Skeletal muscle satellite cell (primary cell): ENCODE data around the gene PKP2.

Experiments used
- H3K27me3 ChIP-seq: 2 replicates; pipeline ENCODE4 v1.7.0; 2013; ENCODE audit warnings: low read length; ENCODE audit not compliant: control insufficient read depth, insufficient read depth
- H3K36me3 ChIP-seq: 2 replicates; pipeline ENCODE4 v1.7.0; 2013; ENCODE audit warnings: mild to moderate bottlenecking, control low read depth, low read length; ENCODE audit not compliant: insufficient read depth
- H3K4me1 ChIP-seq: 2 replicates; pipeline ENCODE4 v1.7.0; 2013; ENCODE audit warnings: low read length; ENCODE audit not compliant: control insufficient read depth, insufficient read depth
- H3K4me2 ChIP-seq: 2 replicates; pipeline ENCODE4 v1.7.0; 2013; ENCODE audit warnings: mild to moderate bottlenecking, low read length
- H3K4me3 ChIP-seq: 2 replicates; pipeline ENCODE4 v1.7.0; 2013; ENCODE audit warnings: low read length
- H3K9ac ChIP-seq: 2 replicates; pipeline ENCODE4 v1.7.0; 2013; ENCODE audit warnings: mild to moderate bottlenecking, low read depth, low read length, moderate library complexity
- H3K9me3 ChIP-seq: replicated peaks from 2 replicates; pipeline ENCODE4 v1.7.0; 2013; ENCODE audit warnings: mild to moderate bottlenecking, control low read depth, low read length

Gene PKP2

DNA sequence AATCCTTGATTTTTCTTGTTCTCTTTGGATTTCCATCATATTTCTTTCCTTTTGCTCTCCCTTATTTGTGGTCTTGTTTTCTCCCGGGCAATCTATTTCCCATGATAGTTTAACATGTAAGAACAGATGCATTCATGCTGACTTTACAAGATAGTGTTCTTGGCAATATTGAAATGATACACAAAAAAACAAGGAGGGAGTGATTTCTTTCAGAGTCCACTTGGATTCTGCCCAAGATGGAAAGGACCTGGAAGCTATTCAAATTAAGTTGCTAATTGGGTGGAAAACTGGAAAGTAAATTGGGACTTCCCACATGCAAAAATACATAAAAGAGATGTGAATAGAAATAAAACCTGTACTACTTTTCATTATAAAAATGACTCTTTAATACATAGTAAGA lies 126.4 kb downstream of the PKP2 start:
- no peaks in the 10 kb centered on the region for H3K36me3 ChIP-seq
- peaks cover 22% of the 10 kb centered on the region for H3K27me3 ChIP-seq
- H3K9ac ChIP-seq, result no peak overlapping the region
- no peaks in the 10 kb centered on the region for H3K4me1 ChIP-seq
- no peak overlapping the region for H3K4me2 ChIP-seq
- no peak overlapping the region for H3K4me3 ChIP-seq
- no peaks in the 10 kb centered on the region for H3K9me3 ChIP-seq

DNA sequence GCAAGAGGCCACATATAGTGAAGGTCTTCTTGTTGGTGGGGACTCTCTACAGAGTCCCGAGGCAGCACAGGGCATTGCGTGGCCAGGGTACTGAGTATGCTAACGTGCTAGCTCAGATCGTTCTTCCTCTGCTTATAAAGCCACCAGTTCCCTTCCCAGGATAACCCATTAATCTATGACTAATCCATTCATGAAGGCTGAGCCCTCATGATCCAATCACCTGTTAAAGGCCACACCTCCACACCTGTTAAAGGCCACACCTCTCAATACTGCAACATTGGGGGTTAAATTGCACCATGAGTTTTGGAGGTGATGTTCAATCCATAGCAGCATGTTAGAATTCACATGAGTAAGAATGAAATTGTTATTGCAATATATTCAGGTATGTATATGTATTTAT lies 128.1 kb downstream of the PKP2 start:
- Histone ChIP-seq H3K27me3 (peaks cover 22% of the 10 kb centered on the region), H3K9ac (no peak overlapping the region), H3K36me3 (no peaks in the 10 kb centered on the region), H3K4me1 (no peaks in the 10 kb centered on the region), H3K4me3 (no peak overlapping the region), H3K9me3 (no peaks in the 10 kb centered on the region), H3K4me2 (no peak overlapping the region)

DNA sequence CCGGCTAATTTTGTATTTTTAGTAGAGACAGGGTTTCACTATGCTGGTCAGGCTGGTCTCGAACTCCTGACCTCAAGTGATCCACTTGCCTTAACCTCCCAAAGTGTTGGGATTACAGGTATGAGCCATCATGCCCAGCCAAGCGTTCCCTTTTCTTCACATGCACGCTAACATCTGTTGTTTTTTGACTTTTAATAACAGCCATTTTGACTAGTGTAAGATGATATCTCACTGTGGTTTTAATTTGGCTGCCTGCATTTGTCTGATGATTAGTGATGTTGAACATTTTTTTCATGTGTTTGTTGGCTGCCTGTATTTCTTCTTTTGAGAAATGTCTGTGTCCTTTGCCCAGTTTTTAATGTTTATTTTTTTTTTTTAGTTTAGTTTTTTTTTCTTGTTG lies 130.7 kb downstream of the PKP2 start:
- Histone ChIP-seq H3K36me3 (no peaks in the 10 kb centered on the region), H3K9ac (no peak overlapping the region), H3K4me3 (no peak overlapping the region), H3K9me3 (no peaks in the 10 kb centered on the region), H3K4me2 (no peak overlapping the region), H3K4me1 (no peaks in the 10 kb centered on the region), H3K27me3 (peaks cover 32% of the 10 kb centered on the region)

DNA sequence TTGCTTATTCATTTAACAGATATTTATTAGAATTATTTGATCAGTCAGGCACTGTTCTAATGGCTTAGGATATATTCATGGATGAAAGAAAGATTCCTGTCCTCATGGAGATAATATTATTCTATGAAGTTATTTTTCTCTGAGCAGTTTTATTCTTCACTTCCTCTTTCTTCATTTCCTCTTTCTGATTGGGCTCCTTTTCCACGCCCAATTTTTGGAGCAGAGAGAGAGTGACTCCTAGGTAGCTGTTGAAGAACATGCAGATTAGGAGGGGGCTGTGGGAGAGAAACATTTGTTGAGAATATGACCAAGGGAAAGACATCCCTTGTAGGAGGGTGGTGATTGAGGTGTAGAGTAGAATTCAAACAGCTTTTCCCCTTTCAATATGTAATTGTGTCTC lies 134.9 kb downstream of the PKP2 start:
- H3K9ac ChIP-seq, result no peak overlapping the region
- no peaks in the 10 kb centered on the region for H3K9me3 ChIP-seq
- no peak overlapping the region for H3K4me2 ChIP-seq
- peaks cover 10% of the 10 kb centered on the region for H3K27me3 ChIP-seq
- no peaks in the 10 kb centered on the region for H3K36me3 ChIP-seq
- H3K4me3 ChIP-seq, result no peak overlapping the region
- H3K4me1 ChIP-seq, result no peaks in the 10 kb centered on the region

DNA sequence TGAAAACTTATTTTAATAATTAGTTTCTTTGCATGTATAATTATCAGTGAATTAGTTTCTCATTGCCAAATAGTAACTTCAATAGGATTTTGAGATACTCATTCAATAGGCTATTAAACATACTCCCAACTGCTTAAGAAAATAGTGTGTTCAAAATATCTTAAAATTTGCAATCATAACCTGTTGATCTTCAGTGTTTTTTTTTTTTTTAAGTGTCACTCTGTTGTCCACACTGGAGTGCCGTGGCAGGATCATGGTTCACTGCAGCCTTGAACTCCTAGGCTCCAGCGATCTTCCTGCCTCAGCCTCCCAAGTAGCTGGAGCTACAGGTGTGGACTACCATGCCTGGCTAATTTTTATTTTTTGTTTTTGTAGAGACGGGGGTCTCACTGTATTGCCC lies 139.4 kb downstream of the PKP2 start:
- no peak overlapping the region for H3K4me3 ChIP-seq
- no peaks in the 10 kb centered on the region for H3K9me3 ChIP-seq
- peaks cover 9% of the 10 kb centered on the region for H3K4me1 ChIP-seq
- H3K4me2 ChIP-seq, result no peak overlapping the region
- no peak overlapping the region for H3K9ac ChIP-seq
- peaks cover 9% of the 10 kb centered on the region for H3K27me3 ChIP-seq
- peaks cover 10% of the 10 kb centered on the region for H3K36me3 ChIP-seq

DNA sequence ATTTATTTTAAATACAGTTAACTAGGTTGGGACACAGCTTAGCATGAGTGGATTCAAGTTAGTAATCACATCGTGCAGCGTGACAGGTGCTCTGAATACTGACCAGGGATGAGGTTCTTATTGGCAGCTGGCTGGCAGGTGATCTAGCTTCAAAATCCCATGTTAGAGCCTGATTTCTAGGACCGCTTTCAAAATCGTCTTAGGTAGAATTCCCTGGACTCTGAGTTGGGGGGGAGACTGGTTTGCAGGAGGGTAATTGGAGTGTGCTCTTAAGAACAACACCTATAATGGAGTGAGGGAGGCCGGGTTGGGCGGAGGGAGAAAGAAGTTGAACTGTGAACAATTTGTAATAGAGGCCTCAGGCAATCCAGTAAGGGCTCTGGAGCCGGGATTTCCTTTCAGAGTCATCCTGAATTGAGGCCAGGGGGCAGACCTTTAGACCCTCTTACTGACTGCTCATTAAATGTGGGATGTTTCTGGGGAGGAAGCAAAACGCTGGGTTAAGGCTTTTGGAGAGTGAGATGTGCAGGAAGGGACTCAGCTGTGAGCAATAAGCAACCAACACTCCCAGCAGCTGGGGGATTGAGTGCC lies 140.0 kb downstream of the PKP2 start:
- peaks cover 9% of the 10 kb centered on the region for H3K4me1 ChIP-seq
- peak overlapping the region; percentile 98 for H3K4me2 ChIP-seq
- no peaks in the 10 kb centered on the region for H3K9me3 ChIP-seq
- no peak overlapping the region for H3K9ac ChIP-seq
- H3K27me3 ChIP-seq, result peaks cover 4% of the 10 kb centered on the region
- peaks cover 16% of the 10 kb centered on the region for H3K36me3 ChIP-seq
- H3K4me3 ChIP-seq, result no peak overlapping the region

DNA sequence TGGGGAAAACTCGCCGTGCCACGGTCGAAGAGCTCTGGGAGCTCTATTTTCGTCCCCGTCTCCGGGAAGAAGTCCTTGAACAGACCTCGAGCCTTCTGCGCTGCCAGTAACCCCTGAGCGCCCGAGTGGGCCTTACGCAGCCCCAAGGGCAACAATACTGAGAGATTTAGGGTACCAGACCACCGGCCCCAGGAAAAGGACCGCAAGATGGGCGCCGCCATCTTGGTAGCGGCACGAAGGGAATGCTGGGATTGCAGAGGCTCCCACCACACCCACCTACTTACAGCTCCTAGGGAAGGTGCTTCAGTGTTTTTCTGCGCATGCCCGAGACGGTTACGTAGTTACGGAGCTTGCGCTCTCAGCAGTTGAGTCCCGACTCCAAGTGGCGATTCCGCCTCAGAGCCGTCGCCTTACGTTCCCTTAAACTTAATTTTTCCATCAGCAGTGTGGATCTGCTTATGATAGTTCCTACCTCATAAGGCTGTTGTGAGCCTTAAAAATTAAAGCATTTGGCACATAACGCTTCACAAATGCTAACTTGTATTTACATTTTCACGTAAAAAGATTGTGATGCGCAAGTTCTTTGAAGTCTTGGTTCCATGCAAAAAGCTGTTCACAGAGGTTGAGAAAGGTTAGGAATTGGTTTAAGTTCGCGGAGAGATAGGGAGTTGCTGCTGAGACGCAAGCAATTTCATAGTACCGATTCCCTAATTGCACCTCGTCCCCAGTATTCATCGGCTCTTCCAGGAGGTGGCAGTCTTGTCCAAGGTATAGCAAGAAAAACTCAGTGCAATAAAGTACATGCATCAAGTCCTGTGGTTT lies 140.7 kb downstream of the PKP2 start, which contains the start of gene YARS2:
TSS of gene YARS2 (minus strand) at position 244 of the 822 bp plus-strand sequence. CDS start at position 221, 23 bp downstream.
- Histone ChIP-seq H3K4me1 (peaks cover 9% of the 10 kb centered on the region), H3K9me3 (no peaks in the 10 kb centered on the region), H3K4me2 (peak within 1 kb of the TSS; percentile 98), H3K27me3 (no peaks in the 10 kb centered on the region), H3K9ac (peak within 1 kb of the TSS; percentile 99), H3K36me3 (peaks cover 21% of the 10 kb centered on the region), H3K4me3 (peak within 1 kb of the TSS; percentile 93)

DNA sequence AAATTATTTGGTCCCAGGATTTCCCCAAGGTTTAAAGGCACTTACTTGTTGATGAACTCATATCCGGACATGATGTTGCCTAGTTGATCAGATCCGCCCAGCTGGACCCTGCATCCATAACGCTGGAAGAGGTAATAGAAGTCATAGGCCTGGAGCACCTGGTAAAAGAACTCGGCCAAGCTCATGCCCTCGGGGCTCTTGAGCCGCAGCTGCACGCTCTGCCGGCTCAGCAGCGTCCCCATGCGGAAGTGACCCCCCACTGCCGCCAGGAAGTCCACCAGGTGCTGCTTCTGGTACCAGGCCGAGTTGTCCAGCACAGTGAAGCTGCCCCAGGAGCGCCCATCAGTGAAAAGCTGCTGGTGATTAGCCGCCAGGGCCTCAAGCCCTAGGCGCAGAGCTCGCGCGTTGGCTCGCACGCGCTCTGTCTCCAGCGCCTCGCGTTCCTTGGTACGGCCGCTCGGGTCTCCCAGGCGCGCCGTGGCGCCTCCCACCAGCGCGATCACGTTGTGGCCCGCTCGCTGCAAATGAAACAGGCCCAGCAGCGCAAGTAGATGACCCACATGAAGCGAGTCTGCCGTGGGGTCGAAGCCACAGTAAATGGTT lies 141.4 kb downstream of the PKP2 start:
- no peaks in the 10 kb centered on the region for H3K9me3 ChIP-seq
- H3K4me1 ChIP-seq, result peaks cover 9% of the 10 kb centered on the region
- H3K36me3 ChIP-seq, result peaks cover 27% of the 10 kb centered on the region
- H3K4me2 ChIP-seq, result peak overlapping the region; percentile 98
- no peaks in the 10 kb centered on the region for H3K27me3 ChIP-seq
- H3K9ac ChIP-seq, result peak overlapping the region; percentile 99
- H3K4me3 ChIP-seq, result peak overlapping the region; percentile 93

DNA sequence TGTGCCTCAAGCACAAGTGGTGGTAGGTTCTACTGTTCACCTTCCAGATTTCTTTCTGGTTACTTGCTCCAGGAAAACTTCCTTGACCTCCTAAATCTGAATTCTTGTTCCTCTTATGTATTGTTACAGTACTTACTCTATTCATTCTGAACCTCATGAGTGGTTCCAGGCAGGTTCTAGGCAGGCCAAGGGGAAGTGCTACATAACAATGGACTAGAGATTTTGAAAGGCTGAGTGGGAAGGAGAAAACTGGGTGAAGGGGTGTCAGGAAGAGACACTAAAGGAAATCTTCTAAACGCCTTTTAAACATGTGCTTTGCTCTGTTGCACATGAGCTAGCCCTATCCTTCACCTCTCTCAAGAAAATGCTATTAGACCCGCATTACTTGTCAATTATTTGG lies 142.5 kb downstream of the PKP2 start:
- Histone ChIP-seq H3K9ac (peak overlapping the region; percentile 99), H3K4me1 (peaks cover 9% of the 10 kb centered on the region), H3K27me3 (no peaks in the 10 kb centered on the region), H3K36me3 (peaks cover 34% of the 10 kb centered on the region), H3K9me3 (no peaks in the 10 kb centered on the region), H3K4me3 (peak overlapping the region; percentile 93), H3K4me2 (peak overlapping the region; percentile 98)

DNA sequence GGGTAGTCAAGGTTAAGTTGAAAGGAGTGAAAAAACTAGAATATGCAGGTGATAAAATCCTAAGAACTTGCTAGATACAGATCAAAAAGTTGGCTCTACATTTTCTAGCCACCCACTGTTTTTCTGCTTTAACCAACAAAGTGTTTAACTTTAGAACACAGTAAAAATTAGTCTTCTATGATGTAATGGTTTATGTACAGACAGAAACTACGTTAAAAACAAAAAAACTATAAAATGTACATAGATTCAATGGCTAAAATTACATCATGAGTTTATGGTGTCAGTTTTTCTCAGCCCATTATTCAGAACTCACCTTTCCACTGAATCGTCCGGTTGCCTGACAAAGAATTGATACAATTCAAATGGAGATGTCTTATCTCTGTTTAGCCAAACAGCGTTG lies 143.0 kb downstream of the PKP2 start:
- Histone ChIP-seq H3K4me3 (peak overlapping the region; percentile 93), H3K4me2 (peak overlapping the region; percentile 98), H3K9ac (no peak overlapping the region), H3K27me3 (no peaks in the 10 kb centered on the region), H3K9me3 (no peaks in the 10 kb centered on the region), H3K36me3 (peaks cover 39% of the 10 kb centered on the region), H3K4me1 (peaks cover 9% of the 10 kb centered on the region)

DNA sequence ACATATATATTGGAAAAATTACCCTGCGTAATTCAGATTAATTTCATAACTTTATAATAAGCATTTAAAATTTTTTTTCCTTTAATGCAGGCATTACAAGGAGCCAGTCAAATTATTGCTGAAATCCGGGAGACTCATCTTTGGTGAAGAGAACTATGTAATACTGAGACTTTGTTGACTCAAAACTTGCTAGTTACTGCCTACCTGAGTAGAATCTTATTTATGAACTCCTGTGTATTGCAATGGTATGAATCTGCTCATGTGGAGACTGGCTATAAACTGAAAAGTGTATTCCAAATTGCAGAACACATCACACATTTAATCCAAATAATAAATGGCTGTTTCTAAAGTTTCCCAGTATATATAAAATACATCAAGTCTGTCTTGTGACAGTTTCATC lies 153.3 kb downstream of the PKP2 start:
- H3K9me3 ChIP-seq, result no peaks in the 10 kb centered on the region
- H3K4me3 ChIP-seq, result no peak overlapping the region
- no peaks in the 10 kb centered on the region for H3K4me1 ChIP-seq
- no peak overlapping the region for H3K4me2 ChIP-seq
- no peaks in the 10 kb centered on the region for H3K27me3 ChIP-seq
- peaks cover 80% of the 10 kb centered on the region for H3K36me3 ChIP-seq
- no peak overlapping the region for H3K9ac ChIP-seq
